ENCODE measurements around the gene UBE2I.

The UBE2I gene

DNA sequence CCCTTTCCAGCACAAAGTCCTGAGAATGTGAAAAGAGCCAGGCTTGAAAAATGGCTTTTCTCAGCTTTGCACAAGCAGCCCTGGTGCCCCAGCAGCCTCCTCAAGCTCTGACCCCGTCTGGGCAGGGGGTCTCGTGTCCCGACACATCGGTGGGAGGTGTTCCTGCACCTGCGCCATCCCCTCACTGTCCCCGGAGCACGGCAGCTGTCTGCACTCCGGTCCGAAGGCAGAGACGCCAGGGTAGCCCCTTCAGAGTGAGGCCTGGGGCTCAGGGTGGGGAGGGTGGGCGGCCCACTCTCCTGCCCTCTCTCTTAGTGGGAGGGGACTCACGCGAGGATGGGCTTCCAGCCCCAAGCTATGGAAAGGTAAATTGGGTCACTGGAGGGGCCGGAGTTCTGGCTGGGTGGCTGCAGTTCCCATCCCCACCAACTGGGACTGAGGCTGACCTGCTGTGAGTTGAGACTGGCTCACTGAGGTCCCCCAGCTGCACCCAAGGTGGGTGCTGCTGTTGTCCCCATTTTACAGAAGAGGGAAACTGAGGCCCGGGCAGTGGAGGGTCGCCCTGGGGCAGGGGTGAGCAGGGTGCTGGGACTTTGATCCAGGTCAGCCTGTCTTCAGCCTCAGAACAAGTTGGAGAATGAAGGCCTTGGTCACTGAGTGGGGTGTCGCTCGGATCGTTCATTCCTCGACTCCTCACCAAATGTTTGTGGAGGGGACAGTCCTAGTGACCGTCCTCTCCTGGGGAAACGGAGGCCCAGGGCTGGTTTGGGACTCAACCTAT is 21.7 kb downstream of the UBE2I start:
- no peak for DNase-seq (ENCODE audit: low read depth)

DNA sequence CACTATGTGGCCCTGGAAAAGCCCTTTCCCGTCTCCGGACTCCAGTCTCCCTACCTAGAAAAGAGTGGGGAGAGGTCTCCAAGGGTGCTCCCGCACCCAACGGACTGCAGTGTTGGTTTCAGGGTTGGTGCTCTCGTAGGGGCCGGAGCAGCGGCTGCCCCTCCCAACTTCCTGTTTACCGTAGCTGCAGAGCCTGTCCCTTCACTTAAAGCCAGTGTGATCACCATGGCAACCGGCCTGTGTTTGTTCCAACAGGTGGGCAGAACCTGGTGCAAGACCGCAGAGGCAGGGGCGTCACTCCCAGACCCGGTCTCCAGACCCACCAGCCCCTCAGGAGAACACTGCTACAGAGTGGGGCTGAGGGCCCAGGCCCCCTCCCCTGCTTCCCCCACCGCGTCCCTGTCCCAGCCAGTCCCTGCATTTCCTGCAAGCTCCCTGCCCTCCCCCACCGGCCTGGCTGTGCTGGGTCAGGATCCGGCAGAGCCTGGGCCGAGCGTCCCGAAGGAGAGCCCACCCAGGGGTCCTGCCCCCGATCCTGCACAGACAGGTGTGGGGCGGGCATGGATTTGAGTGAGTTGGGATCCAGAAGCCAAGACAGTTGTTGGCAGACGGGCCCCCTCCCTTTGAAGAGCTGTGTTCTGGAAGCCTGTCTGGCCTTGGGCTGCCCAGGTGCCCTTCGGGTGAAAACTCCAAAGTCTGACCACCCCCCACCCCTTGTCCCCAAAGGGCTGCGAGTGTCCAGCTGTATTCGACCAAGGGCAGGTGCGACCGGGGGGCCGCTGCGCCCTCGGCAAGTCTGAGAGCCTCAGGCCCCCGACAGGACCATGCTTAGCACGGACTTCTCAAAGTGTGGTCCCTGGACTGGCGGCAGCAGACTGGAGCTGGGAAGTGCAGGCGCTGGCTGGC is 22.5 kb downstream of the UBE2I start:
- DNase-seq (ENCODE audit: low read depth): peak; percentile 61

DNA sequence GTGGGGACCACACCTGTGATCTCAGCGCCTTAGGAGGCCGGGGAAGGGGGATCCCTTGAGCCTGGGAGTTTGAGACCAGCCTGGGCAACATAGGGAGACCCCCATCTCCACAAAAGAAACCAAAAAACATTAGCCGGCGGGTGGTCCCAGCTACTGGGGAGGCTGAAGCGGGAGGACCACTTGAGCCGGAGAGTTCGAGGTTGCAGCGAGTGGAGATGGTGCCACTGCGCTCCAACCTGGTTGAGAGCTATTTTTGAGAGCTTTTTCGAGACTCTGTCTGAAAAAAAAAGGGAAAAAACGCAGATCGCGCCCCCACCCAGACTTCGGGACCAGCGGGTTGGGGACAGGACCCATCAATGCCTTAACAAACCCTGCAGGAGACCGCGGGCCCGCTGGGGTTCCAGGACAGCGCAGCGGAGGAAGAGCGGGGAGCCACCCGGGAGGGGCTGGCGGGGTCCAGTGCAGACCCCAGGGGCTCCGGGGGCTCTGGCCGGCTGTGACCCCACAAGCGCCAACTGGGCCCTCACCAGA is 23.2 kb downstream of the UBE2I start:
- no peak for DNase-seq (ENCODE audit: low read depth)

DNA sequence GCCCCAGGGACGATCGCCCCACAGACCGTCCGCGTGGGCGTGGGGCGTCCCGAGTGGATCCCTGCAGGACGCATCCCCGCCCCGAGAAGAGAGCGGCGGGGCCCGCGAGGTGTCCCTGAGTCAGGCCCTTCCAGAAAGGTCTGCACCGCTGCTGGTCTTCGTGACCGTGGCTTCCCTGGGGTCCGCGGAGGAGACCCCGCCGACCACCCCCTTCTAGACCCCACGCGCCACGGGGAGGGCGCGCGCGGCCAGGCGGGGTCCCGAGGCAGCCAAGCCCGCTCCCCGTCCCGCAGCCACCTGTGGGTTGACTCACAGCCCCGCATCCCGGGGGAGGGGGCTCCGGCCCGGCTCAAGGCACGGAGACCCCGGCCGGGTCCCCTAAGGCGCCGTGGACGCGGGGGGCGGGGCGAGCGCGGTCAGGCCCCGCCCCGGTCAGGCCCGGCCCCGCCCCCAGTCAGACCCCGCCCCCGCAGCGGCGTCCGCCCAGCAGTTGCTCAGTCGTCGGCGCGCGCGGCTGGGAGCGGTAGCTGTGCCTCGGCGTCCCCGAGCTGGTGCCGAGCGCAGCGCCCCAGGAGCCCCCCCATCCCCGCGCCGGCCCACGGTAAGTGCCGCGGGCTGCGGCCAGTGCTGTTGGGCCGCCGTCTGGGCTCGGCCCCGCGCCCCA is 23.8 kb downstream of the UBE2I start, which contains the start of gene BAIAP3:
Gene BAIAP3, plus strand, starts transcription at position 497 of the 664 bp plus-strand sequence. CDS start 4,905 bp downstream, outside the sequence.
- no peak for DNase-seq (ENCODE audit: low read depth)

DNA sequence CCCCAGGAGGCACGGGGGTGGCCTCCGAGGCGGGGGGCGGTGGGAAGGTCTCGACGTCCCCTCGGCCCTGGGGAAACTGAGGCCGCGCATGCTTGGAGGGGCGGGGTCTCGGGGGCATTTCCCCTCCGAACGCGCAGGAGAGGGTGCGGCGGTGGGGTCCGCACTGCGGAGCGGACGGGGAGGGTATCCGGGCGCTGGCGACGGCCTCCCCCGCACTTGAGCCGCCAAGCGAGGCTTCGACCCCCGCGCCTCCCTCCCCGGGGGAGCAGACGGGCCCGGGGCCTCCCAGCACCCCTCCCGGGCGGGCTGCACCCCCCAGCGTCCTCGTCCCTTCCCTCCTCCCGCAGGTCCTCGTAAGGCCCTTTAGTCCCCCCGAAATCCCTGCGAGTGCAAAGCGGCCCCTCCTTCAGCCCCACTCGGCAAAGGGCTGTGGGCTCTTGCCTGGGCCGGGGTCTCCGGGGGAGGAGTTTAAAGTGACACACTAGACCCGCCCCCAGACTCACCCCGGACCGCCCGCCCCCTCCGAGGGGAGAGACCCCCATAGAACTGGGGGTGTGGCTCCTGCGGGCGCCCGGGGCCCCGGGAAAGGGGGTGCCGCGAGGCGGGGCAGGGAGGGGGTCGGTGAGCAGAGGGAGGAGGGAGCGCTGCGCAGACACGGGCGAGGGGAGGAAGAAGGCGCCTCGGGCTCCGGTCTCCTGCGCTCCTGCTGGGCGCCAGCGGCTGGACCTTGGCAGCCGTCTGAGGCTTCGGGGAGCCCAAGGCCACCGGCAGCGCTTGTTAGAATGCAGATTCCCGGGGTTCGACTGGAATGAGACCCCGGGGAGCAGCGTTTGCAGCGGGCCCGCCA is 24.6 kb downstream of the UBE2I start:
- DNase-seq (ENCODE audit: low read depth): no peak

DNA sequence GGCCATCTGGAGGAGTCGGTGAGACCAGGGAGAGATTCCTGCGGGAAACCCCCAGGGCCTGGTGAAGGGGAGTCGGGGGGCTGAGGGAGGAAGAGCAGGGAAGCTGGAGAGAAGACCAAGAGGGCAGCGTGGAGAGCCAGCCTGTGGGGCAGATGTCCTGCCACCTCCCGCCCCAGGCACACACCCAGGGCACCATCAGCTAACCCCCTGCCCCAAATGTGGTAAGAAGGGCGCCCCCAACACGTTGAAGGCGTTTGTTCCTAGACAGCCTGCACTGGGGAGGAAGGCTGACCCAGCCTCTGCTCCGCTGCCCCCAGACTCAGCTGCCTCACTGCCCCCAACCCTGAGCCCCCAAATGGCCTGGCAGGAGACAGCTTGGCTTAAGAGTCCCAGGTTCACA is 25.3 kb downstream of the UBE2I start:
- no peak for DNase-seq (ENCODE audit: low read depth)

DNA sequence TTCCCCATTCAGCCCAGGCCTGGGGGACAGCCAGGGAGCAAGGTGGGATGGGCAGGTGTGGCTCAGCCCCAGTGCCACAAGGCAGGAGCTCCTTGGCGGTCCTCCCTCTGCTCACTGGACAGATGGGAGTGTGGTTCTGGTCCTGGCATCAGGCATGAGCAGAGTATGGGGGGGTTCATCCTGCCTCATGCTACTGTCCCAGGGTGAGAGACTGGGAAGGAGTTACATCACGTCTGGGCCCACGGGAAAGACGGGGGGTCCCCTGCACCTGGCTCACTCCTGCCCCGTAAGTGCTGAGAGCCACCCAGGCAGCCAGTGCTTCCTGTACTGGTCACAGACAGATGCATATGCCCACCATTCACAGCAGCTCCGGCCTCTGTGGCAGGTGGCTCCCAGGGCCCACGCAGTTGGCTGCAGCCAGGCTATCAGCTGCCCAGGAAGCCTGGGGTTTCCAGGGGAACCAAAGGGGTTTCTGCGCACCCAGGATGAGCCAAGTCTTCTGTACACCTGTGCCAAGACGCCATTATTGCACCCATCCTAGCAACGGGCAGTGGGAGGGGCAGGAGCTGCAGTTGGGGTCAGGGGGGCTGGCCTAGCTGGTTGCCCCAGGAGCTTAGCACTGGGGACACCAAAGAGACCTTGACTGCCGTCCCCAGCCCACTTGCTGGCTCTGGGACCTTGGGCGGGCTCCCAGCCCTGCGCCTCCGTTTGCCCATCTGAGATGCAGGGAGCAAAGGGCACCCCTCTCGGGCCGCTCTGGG is 26.0 kb downstream of the UBE2I start:
- no peak for DNase-seq (ENCODE audit: low read depth)

DNA sequence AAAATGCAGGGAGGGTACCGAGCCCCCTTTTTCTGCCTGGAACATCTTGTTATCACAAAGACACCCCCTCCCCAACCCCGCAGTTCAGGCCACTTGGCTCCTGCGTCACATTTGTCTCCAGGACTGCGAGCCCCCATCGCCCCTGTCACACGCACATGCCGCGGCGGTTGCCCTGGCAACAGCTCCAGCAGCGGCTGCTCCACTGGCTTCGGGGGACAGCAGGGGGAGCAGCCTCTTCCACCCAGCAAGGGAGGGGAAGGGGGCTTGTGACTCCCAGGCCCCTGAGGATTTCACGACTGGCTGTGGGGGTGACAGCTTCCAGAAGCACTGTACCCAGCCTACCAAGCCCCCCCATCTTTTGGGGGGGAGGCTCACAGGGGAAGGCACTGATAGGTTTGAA is 26.6 kb downstream of the UBE2I start:
- peak; percentile 13 for DNase-seq (ENCODE audit: low read depth)

DNA sequence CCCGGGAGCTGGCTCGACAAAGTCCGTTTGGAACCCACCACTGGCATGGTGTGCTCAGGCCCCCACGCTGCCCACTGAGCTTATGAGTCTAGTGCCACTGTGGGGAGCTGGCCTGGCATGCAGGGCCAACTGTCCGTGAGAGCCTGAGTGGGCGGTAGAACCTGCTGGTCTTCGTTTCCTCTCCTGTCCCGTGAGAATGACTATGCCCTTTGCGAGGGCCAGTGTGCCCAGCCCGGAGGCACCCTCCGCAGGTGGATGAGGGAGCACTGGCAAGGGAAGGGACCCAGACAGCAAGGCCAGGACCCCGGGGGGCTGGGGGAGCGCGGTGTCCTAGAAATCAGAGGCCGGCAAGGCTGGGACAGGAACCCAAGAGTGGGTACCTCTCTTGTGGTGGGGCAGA is 27.2 kb downstream of the UBE2I start:
- no peak for DNase-seq (ENCODE audit: low read depth)

DNA sequence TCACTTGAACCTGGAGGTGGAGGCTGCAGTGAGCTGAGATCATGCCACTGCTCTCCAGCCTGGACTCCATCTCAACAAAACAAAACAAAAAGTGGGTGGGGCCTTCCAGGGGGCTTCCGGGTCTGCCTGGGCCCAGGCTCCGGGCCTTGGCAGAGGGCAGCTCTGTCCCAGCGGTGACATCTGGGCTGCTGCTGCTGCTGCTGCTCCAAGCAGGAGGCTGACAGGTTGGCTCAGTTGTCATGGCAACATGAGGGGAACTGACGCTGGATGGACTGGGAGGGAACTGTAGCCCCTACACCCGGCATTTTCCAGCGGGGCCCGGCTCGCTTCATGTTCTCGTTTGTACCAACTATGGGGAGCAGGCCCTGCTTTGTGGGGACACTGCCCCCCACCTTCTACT is 28.1 kb downstream of the UBE2I start:
- DNase-seq (ENCODE audit: low read depth): no peak

DNA sequence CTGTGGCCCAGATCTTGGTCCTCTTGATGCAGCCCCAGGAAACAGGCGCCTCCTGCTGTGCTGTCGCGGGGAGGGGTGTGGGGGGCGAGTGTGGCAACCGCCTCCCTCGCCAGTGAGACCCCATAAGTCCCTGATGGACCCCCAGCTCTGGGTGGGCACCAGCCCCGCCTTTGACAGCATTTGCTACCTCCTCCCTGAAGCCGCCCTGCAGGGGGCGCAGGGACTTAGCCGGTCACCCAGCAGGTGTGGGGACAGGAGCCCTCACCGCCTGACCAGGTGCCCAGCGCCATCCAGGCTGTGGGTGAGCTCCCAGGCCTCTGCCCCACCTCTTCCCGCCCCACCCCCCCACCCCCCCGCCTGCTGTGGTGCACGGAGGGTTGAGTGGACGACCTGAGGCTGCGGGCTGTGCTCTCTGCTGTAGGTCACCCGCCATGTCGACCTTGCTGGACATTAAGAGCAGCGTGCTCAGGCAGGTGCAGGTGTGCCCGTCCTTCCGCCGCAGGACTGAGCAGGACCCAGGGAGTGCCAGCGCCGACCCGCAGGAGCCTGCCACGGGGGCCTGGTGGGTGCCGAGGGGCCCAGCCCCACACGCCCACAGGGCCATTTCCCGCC is 28.8 kb downstream of the UBE2I start:
- peak; percentile 38 for DNase-seq (ENCODE audit: low read depth)

DNA sequence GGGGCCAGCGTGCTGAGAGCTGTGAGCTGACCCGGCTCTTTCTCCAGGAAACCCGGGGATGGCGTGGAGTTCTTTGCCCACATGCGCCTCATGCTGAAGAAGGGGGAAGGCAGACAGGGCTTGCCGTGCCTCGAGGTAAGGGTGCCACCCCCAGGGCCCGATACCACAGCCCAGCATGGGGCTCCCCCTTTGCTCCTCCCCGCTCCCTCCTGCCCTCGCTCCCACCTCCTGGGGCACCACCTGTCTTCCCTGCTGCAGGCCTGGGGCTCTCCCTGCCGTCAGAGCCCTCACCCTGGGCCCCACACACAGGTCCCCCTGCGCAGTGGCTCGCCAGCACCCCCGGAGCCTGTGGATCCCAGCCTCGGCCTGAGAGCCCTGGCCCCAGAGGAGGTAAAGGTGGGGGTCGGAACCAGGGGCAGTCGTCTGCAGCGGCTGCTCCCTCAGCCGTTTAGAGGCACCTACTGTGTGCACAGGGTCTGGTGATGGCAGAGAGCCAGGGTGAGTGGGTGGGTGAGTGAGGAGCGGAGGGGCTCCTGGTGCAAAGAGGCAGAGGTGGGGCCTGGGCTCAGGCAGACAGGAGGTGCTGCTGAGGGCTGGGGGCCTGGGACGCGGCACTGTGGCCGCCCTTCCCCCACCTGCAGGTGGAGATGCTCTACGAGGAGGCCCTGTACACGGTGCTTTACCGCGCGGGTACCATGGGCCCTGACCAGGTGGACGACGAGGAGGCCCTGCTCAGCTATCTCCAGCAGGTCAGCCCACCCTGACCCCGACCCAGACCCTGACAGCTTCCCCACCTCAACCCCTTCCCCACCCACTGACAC is 29.6 kb downstream of the UBE2I start:
- DNase-seq (ENCODE audit: low read depth): no peak

DNA sequence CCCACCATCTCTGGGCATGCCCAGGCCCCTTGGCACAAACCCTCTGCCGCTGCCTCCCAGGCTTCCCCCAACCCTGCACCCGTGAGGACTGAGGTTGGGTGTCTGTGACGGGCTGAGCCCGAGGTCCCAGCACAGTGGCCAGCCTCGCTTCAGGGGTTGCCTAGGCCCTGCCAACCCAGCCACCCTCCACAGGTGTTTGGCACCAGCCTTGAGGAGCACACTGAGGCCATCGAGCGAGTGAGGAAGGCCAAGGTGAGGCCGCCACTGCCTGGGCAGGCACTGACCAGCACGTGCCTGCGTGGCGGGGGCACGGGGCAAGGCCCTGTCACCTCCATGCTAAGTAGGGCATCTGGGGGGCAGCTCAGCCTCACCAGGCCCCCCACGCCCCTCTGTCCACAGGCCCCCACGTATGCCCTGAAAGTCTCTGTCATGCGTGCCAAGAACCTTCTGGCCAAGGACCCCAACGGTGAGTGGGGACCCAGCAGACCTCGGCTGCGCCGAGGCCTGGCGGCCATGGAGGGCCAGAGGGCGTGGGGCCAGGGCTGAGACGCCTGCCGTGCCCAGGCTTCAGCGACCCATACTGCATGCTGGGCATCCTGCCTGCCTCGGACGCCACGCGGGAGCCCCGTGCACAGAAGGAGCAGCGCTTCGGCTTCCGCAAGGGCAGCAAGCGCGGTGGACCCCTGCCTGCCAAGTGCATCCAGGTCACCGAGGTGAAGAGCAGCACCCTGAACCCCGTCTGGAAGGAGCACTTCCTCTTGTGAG is 31.5 kb downstream of the UBE2I start:
- no peak for DNase-seq (ENCODE audit: low read depth)

DNA sequence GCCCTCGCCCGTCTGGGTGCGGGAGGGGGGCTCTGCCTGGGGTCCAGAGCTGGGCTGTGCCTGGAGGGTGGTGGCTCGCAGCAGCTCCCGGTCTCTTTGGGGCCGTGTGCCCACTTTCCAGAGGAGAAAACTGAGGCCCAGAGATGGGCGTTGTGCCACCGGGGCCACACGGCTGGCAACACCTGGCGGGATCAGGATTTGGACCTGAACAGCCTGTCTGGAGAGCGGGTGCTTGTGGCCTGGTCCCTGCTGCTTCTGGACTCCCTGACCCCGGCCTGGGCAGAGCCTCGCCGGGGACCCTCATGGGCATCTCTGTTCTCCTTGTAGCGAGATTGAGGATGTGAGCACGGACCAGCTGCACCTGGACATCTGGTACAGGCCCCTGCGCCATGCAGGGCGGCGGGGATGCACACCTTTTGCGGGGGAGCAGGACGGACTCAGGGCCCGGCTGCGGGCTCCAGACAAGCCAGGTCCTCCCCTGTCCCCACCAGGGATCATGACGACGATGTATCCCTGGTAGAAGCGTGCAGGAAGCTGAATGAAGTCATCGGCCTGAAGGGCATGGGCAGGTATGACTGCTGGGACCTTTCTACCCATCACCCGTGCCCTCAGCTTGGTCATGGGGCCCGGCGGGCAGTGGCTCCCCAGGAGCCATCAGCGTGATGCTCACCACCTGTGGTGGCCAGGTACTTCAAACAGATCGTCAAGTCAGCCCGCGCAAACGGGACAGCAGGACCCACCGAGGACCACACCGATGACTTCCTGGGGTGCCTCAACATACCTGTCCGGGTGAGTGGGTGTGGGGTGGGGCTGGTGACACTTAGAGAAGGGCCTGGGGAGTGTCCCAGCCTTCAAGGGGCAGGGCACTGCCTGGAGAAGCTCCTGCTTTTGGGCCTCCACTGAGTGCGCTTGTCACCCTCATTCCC is 32.3 kb downstream of the UBE2I start:
- no peak for DNase-seq (ENCODE audit: low read depth)

DNA sequence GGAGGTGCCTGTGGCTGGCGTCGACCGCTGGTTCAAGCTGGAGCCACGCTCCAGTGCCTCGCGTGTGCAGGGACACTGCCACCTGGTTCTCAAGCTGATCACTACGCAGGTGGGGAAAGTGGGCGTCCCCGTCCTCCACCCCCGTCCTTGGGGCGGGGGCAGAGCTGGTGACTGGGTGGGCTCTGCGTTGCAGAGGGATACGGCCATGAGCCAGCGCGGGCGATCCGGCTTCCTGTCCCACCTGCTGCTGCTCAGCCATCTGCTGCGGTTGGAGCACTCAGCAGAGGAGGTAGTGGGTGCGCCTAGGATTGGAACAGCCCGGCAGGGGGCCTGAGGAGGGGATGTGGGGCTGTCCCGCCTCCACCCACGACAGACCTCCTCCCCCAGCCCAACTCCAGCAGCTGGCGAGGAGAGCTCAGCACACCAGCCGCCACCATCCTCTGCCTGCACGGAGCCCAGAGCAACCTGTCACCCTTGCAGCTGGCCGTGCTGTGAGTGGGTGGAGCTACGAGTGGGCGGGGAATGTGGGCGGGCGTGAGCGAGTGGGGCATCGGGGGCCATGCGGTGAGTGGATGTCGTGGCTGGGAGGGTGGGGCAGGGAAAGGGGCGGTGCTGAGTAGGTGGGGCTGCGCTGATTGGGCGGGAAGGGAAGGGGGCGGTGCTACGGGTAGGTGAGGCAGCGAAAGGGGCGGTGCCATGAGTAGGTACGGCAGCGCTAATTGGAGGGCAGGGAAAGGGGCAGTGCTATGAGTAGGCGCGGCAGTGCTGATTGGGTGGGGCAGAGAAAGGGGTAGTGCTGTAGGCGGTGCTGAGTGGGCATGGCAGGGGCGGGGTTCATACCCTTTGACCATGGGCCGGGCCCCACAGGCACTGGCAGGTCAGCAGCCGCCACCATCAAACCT is 33.3 kb downstream of the UBE2I start:
- peak; percentile 91 for DNase-seq (ENCODE audit: low read depth)

All from ELR (cell line).